ENCODE measurements around the gene TMEM130.
A peak's percentile ranks its signal among the peaks of the same experiment; 100 is the strongest.

Gene TMEM130

GRCh38 chr7:98841179-98841997 is 28.4 kb downstream of the TMEM130 start:
- peaks cover 8% of the 10 kb centered on the region for H3K4me1 ChIP-seq (ENCODE audit: control insufficient read depth, insufficient read depth, low read length)

DNA sequence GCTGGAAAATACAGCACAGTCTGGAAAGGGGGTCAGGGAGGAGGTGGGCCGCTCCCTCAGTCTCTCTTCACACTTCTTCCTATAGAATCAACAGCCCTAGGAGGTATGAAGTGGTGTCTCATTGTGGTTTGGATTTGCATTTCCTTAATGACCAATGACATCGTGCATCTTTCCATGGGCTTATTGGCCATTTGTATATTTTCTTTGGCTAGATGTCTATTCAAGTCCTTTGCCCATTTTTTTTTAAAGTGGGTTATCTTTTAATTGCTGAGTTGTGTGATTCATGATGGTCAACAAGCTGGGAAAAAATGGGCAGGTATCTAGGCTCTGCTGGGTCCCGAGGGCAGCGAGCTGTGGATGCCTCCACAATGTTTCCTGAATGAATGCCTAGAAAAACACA is 29.1 kb downstream of the TMEM130 start:
- no peaks in the 10 kb centered on the region for H3K27me3 ChIP-seq (ENCODE audit: control insufficient read depth, insufficient read depth, low read length)
- H3K9ac ChIP-seq (ENCODE audit: low read length): no peak overlapping the region
- H3K4me1 ChIP-seq (ENCODE audit: control insufficient read depth, insufficient read depth, low read length): peaks cover 8% of the 10 kb centered on the region
- no peak overlapping the region for H3K27ac ChIP-seq (ENCODE audit: low read depth, low read length)
- H3K9me3 ChIP-seq (ENCODE audit: control insufficient read depth, insufficient read depth, low read depth, low read length): no peaks in the 10 kb centered on the region
- no peak overlapping the region for H3K4me3 ChIP-seq (ENCODE audit: low read depth, low read length)
- no peaks in the 10 kb centered on the region for H3K36me3 ChIP-seq (ENCODE audit: control insufficient read depth, insufficient read depth, low read length)

More at GRCh38 chr7:98841179-98841997, 28.4 kb downstream of the TMEM130 start:
- no peak overlapping the region for H3K4me3 ChIP-seq (ENCODE audit: low read depth, low read length)
- no peak overlapping the region for H3K9ac ChIP-seq (ENCODE audit: low read length)
- no peaks in the 10 kb centered on the region for H3K27me3 ChIP-seq (ENCODE audit: control insufficient read depth, insufficient read depth, low read length)
- H3K9me3 ChIP-seq (ENCODE audit: control insufficient read depth, insufficient read depth, low read depth, low read length): no peaks in the 10 kb centered on the region
- H3K36me3 ChIP-seq (ENCODE audit: control insufficient read depth, insufficient read depth, low read length): no peaks in the 10 kb centered on the region
- no peak overlapping the region for H3K27ac ChIP-seq (ENCODE audit: low read depth, low read length)

DNA sequence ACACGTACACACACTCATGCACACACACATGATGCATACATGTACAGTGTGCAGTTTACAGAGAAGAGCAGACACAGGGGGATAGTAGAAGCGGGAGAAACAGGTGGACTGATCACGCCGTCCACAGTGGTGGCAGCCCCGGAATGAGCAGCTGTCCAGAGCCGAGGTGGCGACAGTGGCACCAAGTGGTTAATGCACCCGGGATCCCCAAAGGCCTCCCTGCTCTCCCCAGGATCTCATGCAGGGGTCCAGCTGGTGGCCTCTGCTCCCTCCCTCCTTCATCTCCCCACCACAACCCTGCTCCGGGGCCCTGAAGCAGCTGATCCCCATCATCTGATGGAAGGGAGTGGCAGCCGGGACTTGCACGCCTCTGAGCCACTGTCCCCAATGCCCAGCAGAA is 29.7 kb downstream of the TMEM130 start:
- Histone ChIP-seq H3K9ac (ENCODE audit: low read length) (no peak overlapping the region), H3K27me3 (ENCODE audit: control insufficient read depth, insufficient read depth, low read length) (no peaks in the 10 kb centered on the region), H3K4me1 (ENCODE audit: control insufficient read depth, insufficient read depth, low read length) (peaks cover 8% of the 10 kb centered on the region), H3K27ac (ENCODE audit: low read depth, low read length) (no peak overlapping the region), H3K4me3 (ENCODE audit: low read depth, low read length) (no peak overlapping the region), H3K36me3 (ENCODE audit: control insufficient read depth, insufficient read depth, low read length) (no peaks in the 10 kb centered on the region), H3K9me3 (ENCODE audit: control insufficient read depth, insufficient read depth, low read depth, low read length) (no peaks in the 10 kb centered on the region)

GRCh38 chr7:98837630-98837972 is 32.2 kb downstream of the TMEM130 start:
- H3K27ac ChIP-seq (ENCODE audit: low read depth, low read length): no peak overlapping the region

DNA sequence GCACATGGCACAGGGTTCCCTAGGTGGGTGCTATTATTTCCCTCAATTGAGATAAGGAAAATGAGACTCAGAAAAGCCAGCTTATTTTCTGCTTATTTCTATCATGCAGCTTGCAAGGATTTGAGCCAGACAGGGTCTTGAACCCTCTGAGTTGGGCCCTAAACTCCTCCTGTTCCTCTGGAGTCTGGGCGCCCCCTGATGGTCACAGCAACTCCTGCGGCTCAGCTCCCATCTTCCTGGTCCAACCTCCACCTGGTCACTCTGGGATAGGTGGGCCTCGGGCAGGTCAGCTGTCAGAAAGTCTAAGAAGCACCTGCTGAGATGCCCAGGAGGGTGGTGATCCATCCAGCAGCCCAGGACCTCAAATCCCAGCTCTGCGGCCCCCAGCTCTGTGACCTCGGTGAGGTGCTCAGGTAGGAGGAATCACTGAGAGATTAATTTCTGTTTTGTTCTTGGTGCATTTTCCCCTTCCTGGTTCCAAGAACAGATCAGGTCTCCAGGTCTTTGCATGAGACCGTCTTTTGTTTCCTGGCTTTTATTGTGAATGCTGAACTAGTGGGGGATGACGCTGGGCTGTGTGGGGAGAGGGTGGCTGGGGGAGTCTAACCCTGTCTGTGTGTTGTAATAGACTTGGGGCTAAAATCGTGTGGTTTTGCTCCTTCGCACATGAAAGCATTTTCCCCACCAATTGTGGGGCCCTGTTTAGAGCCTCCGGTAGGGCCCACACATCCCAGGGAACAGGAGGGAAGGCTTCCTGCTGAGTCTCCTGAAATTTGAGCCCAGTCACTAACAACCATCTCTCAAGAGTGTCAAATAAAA is 32.8 kb downstream of the TMEM130 start:
- Histone ChIP-seq H3K4me3 (ENCODE audit: low read depth, low read length) (peak overlapping the region; percentile 19; the same call in 1 of the 2 replicates), H3K36me3 (ENCODE audit: control insufficient read depth, insufficient read depth, low read length) (no peaks in the 10 kb centered on the region), H3K27ac (ENCODE audit: low read depth, low read length) (no peak overlapping the region), H3K9me3 (ENCODE audit: control insufficient read depth, insufficient read depth, low read depth, low read length) (no peaks in the 10 kb centered on the region), H3K27me3 (ENCODE audit: control insufficient read depth, insufficient read depth, low read length) (no peaks in the 10 kb centered on the region), H3K9ac (ENCODE audit: low read length) (no peak overlapping the region), H3K4me1 (ENCODE audit: control insufficient read depth, insufficient read depth, low read length) (peaks cover 8% of the 10 kb centered on the region)

More at GRCh38 chr7:98837630-98837972, 32.2 kb downstream of the TMEM130 start:
- no peaks in the 10 kb centered on the region for H3K9me3 ChIP-seq (ENCODE audit: control insufficient read depth, insufficient read depth, low read depth, low read length)
- H3K4me1 ChIP-seq (ENCODE audit: control insufficient read depth, insufficient read depth, low read length): peaks cover 8% of the 10 kb centered on the region
- H3K4me3 ChIP-seq (ENCODE audit: low read depth, low read length): no peak overlapping the region
- no peaks in the 10 kb centered on the region for H3K27me3 ChIP-seq (ENCODE audit: control insufficient read depth, insufficient read depth, low read length)
- H3K9ac ChIP-seq (ENCODE audit: low read length): no peak overlapping the region
- H3K36me3 ChIP-seq (ENCODE audit: control insufficient read depth, insufficient read depth, low read length): no peaks in the 10 kb centered on the region

DNA sequence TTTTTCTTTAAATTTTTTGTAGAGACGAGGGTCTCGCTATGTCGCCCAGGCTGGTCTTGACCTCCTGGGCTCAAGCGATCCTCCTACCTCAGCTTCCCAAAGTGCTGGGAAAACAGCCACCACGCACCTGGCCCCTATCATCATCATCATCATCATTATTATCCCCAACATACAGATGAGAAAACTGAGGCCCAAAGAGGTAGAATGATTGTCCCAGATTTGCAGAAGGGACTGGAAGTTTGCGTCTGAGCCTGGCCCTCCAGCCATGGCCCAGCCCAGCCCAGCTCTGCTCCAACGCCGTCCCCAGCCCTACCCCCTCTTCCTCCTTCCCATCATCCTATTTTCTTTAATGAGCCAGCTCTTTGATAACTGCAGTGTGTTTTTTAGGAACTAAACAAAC is 34.9 kb downstream of the TMEM130 start:
- H3K36me3 ChIP-seq (ENCODE audit: control insufficient read depth, insufficient read depth, low read length): no peaks in the 10 kb centered on the region
- H3K9ac ChIP-seq (ENCODE audit: low read length): no peak overlapping the region
- no peaks in the 10 kb centered on the region for H3K27me3 ChIP-seq (ENCODE audit: control insufficient read depth, insufficient read depth, low read length)
- no peak overlapping the region for H3K27ac ChIP-seq (ENCODE audit: low read depth, low read length)
- peaks cover 8% of the 10 kb centered on the region for H3K4me1 ChIP-seq (ENCODE audit: control insufficient read depth, insufficient read depth, low read length)
- no peaks in the 10 kb centered on the region for H3K9me3 ChIP-seq (ENCODE audit: control insufficient read depth, insufficient read depth, low read depth, low read length)
- H3K4me3 ChIP-seq (ENCODE audit: low read depth, low read length): no peak overlapping the region

DNA sequence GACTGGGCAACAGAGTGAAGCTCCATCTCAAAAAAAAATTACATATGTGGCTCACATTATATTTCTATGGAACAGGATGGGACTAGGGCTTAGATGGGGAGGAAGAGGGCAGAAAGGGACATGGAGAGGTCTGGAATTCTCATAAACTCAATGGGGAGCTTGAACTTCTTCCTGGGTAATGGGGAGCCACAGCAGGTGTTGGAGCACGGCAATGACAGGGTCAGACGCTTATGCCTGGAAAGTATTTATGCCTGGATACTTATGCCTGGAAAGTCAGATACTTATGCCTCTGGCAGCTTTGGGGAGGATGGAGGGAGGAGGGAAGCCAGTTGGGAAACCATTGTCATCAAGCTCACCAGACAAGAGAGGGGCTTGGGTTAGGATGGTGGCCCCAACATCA is 36.8 kb downstream of the TMEM130 start:
- Histone ChIP-seq H3K9ac (ENCODE audit: low read length) (no peak overlapping the region), H3K36me3 (ENCODE audit: control insufficient read depth, insufficient read depth, low read length) (no peaks in the 10 kb centered on the region), H3K9me3 (ENCODE audit: control insufficient read depth, insufficient read depth, low read depth, low read length) (no peaks in the 10 kb centered on the region), H3K27me3 (ENCODE audit: control insufficient read depth, insufficient read depth, low read length) (no peaks in the 10 kb centered on the region), H3K27ac (ENCODE audit: low read depth, low read length) (no peak overlapping the region), H3K4me1 (ENCODE audit: control insufficient read depth, insufficient read depth, low read length) (peaks cover 8% of the 10 kb centered on the region), H3K4me3 (ENCODE audit: low read depth, low read length) (no peak overlapping the region)

- Histone ChIP-seq H3K36me3 (ENCODE audit: control insufficient read depth, insufficient read depth, low read length) (no peaks in the 10 kb centered on the region), H3K27me3 (ENCODE audit: control insufficient read depth, insufficient read depth, low read length) (no peaks in the 10 kb centered on the region), H3K9me3 (ENCODE audit: control insufficient read depth, insufficient read depth, low read depth, low read length) (no peaks in the 10 kb centered on the region), H3K4me3 (ENCODE audit: low read depth, low read length) (no peak overlapping the region), H3K4me1 (ENCODE audit: control insufficient read depth, insufficient read depth, low read length) (peaks cover 2% of the 10 kb centered on the region), H3K27ac (ENCODE audit: low read depth, low read length) (no peak overlapping the region), H3K9ac (ENCODE audit: low read length) (no peak overlapping the region)
Measured at GRCh38 chr7:98831641-98832221, 38.1 kb downstream of the TMEM130 start.

DNA sequence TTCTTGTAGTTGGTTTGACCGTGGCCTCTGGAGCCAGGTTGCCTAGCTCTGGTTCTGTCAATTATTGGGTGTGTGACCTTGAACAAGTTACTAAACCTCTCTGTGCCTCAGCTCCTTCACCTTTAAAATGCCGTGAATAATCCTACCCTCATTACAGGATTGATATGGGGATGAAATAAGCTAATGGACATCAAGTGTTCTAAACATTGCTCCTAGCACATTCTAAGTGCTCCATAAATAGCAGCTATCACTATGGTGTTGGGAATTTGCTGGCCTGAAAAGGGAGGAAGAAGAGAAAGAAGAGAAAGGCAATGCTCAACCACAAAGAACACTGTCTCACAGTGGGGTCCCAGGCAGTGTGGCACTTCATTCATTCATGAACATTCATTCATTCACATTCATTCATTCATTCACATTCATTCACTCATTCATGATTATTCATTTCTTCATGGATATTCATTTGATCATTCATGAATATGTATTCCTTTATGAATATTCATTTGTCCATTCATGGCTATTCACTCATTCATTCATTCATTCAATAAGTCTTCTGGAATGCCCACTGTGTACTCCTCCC is 38.8 kb downstream of the TMEM130 start:
- no peaks in the 10 kb centered on the region for H3K9me3 ChIP-seq (ENCODE audit: control insufficient read depth, insufficient read depth, low read depth, low read length)
- peaks cover 9% of the 10 kb centered on the region for H3K4me1 ChIP-seq (ENCODE audit: control insufficient read depth, insufficient read depth, low read length)
- no peak overlapping the region for H3K27ac ChIP-seq (ENCODE audit: low read depth, low read length)
- no peaks in the 10 kb centered on the region for H3K36me3 ChIP-seq (ENCODE audit: control insufficient read depth, insufficient read depth, low read length)
- H3K4me3 ChIP-seq (ENCODE audit: low read depth, low read length): no peak overlapping the region
- H3K9ac ChIP-seq (ENCODE audit: low read length): no peak overlapping the region
- no peaks in the 10 kb centered on the region for H3K27me3 ChIP-seq (ENCODE audit: control insufficient read depth, insufficient read depth, low read length)

DNA sequence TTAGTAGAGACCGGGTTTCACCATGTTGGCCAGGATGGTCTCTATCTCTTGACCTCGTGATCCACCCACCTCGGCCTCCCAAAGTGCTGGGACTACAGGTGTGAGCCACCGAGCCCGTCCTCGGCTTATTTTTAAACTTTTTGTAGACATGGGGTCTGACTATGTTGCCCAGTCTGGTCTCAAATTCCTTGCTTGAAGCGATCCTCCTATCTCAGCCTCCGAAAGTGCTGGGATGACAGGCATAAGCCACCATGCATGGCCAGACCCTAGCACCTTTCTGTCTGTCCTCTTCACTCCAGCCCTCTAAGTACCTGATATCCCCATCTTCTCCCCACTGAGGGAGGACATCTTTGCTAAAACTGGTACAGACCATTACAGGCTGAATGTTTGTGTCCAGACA is 41.4 kb downstream of the TMEM130 start:
- H3K36me3 ChIP-seq (ENCODE audit: control insufficient read depth, insufficient read depth, low read length): no peaks in the 10 kb centered on the region
- no peak overlapping the region for H3K9ac ChIP-seq (ENCODE audit: low read length)

GRCh38 chr7:98827258-98827657 is 42.6 kb downstream of the TMEM130 start:
- no peak overlapping the region for H3K27ac ChIP-seq (ENCODE audit: low read depth, low read length)
- no peaks in the 10 kb centered on the region for H3K9me3 ChIP-seq (ENCODE audit: control insufficient read depth, insufficient read depth, low read depth, low read length)
- no peaks in the 10 kb centered on the region for H3K27me3 ChIP-seq (ENCODE audit: control insufficient read depth, insufficient read depth, low read length)
- H3K9ac ChIP-seq (ENCODE audit: low read length): no peak overlapping the region
- H3K4me3 ChIP-seq (ENCODE audit: low read depth, low read length): no peak overlapping the region
- no peaks in the 10 kb centered on the region for H3K36me3 ChIP-seq (ENCODE audit: control insufficient read depth, insufficient read depth, low read length)
- H3K4me1 ChIP-seq (ENCODE audit: control insufficient read depth, insufficient read depth, low read length): peaks cover 16% of the 10 kb centered on the region

More for the DNA sequence above, 41.4 kb downstream of the TMEM130 start:
- H3K4me1 ChIP-seq (ENCODE audit: control insufficient read depth, insufficient read depth, low read length): peaks cover 11% of the 10 kb centered on the region
- H3K9me3 ChIP-seq (ENCODE audit: control insufficient read depth, insufficient read depth, low read depth, low read length): no peaks in the 10 kb centered on the region
- no peaks in the 10 kb centered on the region for H3K27me3 ChIP-seq (ENCODE audit: control insufficient read depth, insufficient read depth, low read length)
- H3K27ac ChIP-seq (ENCODE audit: low read depth, low read length): no peak overlapping the region
- H3K4me3 ChIP-seq (ENCODE audit: low read depth, low read length): no peak overlapping the region
